GM12878 (cell line): ENCODE measurements around the gene ZMIZ2. TPM values are rescaled to one million over a fixed set of nuclear protein-coding genes. Genes with fewer than 3 reads are reported as not detected.
A peak's percentile ranks its signal among the peaks of the same experiment; 100 is the strongest.

Experiments used
- BCL11A ChIP-seq: IDR thresholded peaks from 2 replicates; pipeline ENCODE4 v1.6.1; 2011; ENCODE audit warnings: low read depth, low read length
- CBFB ChIP-seq: IDR thresholded peaks from 2 replicates; pipeline ENCODE4 v1.6.1; 2016; ENCODE audit warnings: antibody characterized with exemption, low read depth
- ESRRA ChIP-seq: IDR thresholded peaks from 2 replicates; pipeline ENCODE4 v1.6.1; 2012; ENCODE audit warnings: mild to moderate bottlenecking, low read length, improper control_type of control experiment
- GATAD2B ChIP-seq: fragments of 450-650 bp; conservative IDR thresholded peaks from 2 replicates; pipeline ENCODE4 v1.6.1; 2017; ENCODE audit warnings: low read depth, mild to moderate bottlenecking, moderate library complexity
- JUND ChIP-seq: IDR thresholded peaks from 2 replicates; pipeline ENCODE4 v1.6.1; 2012; ENCODE audit warnings: low read depth, mild to moderate bottlenecking, low read length, improper control_type of control experiment, moderate library complexity
- NBN ChIP-seq: fragments of 450-650 bp; IDR thresholded peaks from 2 replicates; pipeline ENCODE4 v1.6.1; 2016
- NR2F1 ChIP-seq: fragments of 450-650 bp; conservative IDR thresholded peaks from 2 replicates; pipeline ENCODE4 v1.6.1; 2017; ENCODE audit warnings: mild to moderate bottlenecking
- PAX5 ChIP-seq: IDR thresholded peaks from 2 replicates; pipeline ENCODE4 v1.6.1; 2011; ENCODE audit warnings: low read depth, low read length, borderline replicate concordance
- PAX8 ChIP-seq: fragments of 450-650 bp; IDR thresholded peaks from 2 replicates; pipeline ENCODE4 v1.6.1; 2017; ENCODE audit warnings: mild to moderate bottlenecking, moderate library complexity
- POLR2A ChIP-seq: IDR thresholded peaks from 2 replicates; pipeline ENCODE4 v1.6.1; 2011; ENCODE audit warnings: low read depth, mild to moderate bottlenecking, low read length
- RB1 ChIP-seq: fragments of 450-650 bp; formaldehyde crosslinking; IDR thresholded peaks from 2 replicates; pipeline ENCODE4 v1.6.1; 2017; ENCODE audit warnings: mild to moderate bottlenecking, borderline replicate concordance
- RUNX3 ChIP-seq: IDR thresholded peaks from 2 replicates; pipeline ENCODE4 v1.6.1; 2012; ENCODE audit warnings: low read length, inconsistent platforms
- STAT3 ChIP-seq: IDR thresholded peaks from 2 replicates; pipeline ENCODE4 v1.6.1; 2011; ENCODE audit warnings: low read depth, low read length, improper control_type of control experiment
- ZNF384 ChIP-seq: IDR thresholded peaks from 2 replicates; pipeline ENCODE4 v1.6.1; 2012; ENCODE audit warnings: low read depth, mild to moderate bottlenecking, low read length, improper control_type of control experiment, borderline replicate concordance
- ZSCAN29 ChIP-seq: fragments of 450-650 bp; IDR thresholded peaks from 2 replicates; pipeline ENCODE4 v1.6.1; 2017; ENCODE audit warnings: mild to moderate bottlenecking, moderate library complexity
- polyA plus RNA-seq, 11 experiments: library from polyadenylated mRNA; depleted of rRNA in 4 of 11; unstranded in 6 of 11; stranded (reverse) in 5 of 11; fragments of >200 nt; fragmentation: Nextera tagmentation in 4 of 11; fragmentation: Illumina TruSeq in 1 of 11; extraction: Ambion mirVana in 4 of 11; extraction: Trizol in 1 of 11; gene quantifications; 1 replicate in 1 of 11; 2 replicates in 10 of 11; pipeline versions ENCODE4 v1.2.1 to v1.2.3, GENCODE V29; 2011 to 2016; ENCODE audit warnings: inconsistent platforms in 2 of 11, missing spikeins in 2 of 11, low read depth in 1 of 11
- total RNA-seq, 4 experiments: library from RNA; depleted of rRNA in 3 of 4; stranded (reverse); fragments of >200 nt in 3 of 4; fragmentation: Illumina TruSeq in 1 of 4; extraction: Trizol in 1 of 4; gene quantifications; 2 replicates each; pipeline versions ENCODE4 v1.2.1 to v1.2.3, GENCODE V29; 2013 to 2021
- TF ChIP-seq, protein P1 (sequence below): fragments of 450-650 bp; IDR thresholded peaks from 2 replicates; pipeline ENCODE4 v1.6.1; 2017; ENCODE audit warnings: borderline replicate concordance
- TF ChIP-seq, protein P2 (sequence below): fragments of 450-650 bp; formaldehyde crosslinking; IDR thresholded peaks from 2 replicates; pipeline ENCODE4 v1.4.0; 2022; ENCODE audit warnings: mild to moderate bottlenecking, moderate library complexity
- TF ChIP-seq, protein P3 (sequence below): fragments of 450-650 bp; IDR thresholded peaks from 2 replicates; pipeline ENCODE4 v1.6.1; 2018; ENCODE audit warnings: mild to moderate bottlenecking, low read depth, moderate library complexity; ENCODE audit not compliant: partially characterized antibody
- TF ChIP-seq, protein P4 (sequence below): fragments of 450-650 bp; IDR thresholded peaks from 2 replicates; pipeline ENCODE4 v1.6.1; 2017; ENCODE audit warnings: mild to moderate bottlenecking

The ZMIZ2 gene
- total and polyA plus RNA-seq, 10 of the 15 experiments (the other 5 are each of a cell fraction or from before 2014, with no cell fraction given): 0.71 to 158 (median 17.0) TPM

DNA sequence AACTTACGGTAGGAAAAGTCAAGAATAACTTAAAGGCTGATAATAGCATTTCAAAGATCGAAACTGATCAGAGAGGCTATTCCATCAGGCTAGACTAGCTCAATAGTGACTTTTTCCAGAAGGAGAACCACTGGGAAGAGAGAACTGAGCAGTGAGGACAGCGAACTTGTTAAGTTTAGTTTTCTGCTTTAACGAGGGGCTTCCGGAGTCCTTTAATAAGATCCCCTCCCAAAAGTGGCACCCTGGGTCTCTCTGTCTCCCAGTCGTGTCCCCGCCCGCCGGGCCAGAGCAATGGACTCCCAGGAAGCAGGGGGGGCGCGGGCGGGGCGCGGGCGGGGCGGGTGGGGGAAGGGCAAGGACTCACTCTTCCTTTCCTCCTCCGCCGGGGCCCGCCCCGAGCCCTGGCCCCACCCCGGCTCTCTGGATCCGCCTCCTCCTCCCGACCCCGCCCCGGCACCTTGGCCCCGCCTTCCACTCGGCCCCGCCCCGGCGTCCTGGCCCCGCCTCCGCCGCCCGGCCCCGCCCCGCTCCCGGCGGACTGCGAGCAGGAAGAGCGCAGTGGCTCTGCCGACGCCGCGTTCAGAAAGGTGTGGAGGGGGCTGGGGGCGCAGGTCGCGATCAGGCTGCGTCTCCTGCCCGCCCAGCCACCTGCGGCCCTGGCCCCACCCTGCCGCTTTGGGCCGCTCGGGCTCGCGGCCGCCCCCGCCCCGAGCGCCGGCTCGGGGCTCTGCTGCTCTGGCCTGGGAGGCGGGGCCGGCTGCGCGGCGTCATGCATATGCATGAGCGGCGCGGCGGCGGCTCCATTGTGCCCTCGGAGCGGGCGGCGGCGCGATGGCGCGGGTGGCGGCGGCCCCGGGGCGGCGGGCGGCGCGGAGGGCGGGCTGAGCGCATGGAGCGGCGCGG lies at the start of gene ZMIZ2 (continued):
- TF ChIP-seq, protein P1, sequence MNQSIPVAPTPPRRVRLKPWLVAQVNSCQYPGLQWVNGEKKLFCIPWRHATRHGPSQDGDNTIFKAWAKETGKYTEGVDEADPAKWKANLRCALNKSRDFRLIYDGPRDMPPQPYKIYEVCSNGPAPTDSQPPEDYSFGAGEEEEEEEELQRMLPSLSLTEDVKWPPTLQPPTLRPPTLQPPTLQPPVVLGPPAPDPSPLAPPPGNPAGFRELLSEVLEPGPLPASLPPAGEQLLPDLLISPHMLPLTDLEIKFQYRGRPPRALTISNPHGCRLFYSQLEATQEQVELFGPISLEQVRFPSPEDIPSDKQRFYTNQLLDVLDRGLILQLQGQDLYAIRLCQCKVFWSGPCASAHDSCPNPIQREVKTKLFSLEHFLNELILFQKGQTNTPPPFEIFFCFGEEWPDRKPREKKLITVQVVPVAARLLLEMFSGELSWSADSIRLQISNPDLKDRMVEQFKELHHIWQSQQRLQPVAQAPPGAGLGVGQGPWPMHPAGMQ: no peak
- TF ChIP-seq ZNF384 (no peak), RB1 (peak; percentile 30; the same call in 1 of the 2 replicates), NBN (no peak), ZSCAN29 (no peak), JUND (no peak), RUNX3 (no peak), NR2F1 (no peak), PAX5 (no peak), BCL11A (no peak), POLR2A (peak; percentile 62; the same call in 1 of the 2 replicates), CBFB (no peak), PAX8 (no peak), ESRRA (no peak), STAT3 (no peak), GATAD2B (no peak; the same call in 1 of the 2 replicates)
- TF ChIP-seq, protein P2, sequence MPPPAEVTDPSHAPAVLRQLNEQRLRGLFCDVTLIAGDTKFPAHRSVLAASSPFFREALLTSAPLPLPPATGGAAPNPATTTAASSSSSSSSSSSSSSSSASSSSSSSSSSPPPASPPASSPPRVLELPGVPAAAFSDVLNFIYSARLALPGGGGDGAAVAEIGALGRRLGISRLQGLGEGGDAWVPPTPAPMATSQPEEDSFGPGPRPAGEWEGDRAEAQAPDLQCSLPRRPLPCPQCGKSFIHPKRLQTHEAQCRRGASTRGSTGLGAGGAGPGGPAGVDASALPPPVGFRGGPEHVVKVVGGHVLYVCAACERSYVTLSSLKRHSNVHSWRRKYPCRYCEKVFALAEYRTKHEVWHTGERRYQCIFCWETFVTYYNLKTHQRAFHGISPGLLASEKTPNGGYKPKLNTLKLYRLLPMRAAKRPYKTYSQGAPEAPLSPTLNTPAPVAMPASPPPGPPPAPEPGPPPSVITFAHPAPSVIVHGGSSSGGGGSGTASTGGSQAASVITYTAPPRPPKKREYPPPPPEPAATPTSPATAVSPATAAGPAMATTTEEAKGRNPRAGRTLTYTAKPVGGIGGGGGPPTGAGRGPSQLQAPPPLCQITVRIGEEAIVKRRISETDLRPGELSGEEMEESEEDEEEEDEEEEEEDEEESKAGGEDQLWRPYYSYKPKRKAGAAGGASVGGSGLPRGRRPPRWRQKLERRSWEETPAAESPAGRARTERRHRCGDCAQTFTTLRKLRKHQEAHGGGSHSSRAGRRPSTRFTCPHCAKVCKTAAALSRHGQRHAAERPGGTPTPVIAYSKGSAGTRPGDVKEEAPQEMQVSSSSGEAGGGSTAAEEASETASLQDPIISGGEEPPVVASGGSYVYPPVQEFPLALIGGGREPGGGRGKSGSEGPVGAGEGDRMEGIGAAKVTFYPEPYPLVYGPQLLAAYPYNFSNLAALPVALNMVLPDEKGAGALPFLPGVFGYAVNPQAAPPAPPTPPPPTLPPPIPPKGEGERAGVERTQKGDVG (CRISPR knock-in tag): no peak
- TF ChIP-seq, protein P3, sequence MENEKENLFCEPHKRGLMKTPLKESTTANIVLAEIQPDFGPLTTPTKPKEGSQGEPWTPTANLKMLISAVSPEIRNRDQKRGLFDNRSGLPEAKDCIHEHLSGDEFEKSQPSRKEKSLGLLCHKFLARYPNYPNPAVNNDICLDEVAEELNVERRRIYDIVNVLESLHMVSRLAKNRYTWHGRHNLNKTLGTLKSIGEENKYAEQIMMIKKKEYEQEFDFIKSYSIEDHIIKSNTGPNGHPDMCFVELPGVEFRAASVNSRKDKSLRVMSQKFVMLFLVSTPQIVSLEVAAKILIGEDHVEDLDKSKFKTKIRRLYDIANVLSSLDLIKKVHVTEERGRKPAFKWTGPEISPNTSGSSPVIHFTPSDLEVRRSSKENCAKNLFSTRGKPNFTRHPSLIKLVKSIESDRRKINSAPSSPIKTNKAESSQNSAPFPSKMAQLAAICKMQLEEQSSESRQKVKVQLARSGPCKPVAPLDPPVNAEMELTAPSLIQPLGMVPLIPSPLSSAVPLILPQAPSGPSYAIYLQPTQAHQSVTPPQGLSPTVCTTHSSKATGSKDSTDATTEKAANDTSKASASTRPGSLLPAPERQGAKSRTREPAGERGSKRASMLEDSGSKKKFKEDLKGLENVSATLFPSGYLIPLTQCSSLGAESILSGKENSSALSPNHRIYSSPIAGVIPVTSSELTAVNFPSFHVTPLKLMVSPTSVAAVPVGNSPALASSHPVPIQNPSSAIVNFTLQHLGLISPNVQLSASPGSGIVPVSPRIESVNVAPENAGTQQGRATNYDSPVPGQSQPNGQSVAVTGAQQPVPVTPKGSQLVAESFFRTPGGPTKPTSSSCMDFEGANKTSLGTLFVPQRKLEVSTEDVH: no peak
- TF ChIP-seq, protein P4, sequence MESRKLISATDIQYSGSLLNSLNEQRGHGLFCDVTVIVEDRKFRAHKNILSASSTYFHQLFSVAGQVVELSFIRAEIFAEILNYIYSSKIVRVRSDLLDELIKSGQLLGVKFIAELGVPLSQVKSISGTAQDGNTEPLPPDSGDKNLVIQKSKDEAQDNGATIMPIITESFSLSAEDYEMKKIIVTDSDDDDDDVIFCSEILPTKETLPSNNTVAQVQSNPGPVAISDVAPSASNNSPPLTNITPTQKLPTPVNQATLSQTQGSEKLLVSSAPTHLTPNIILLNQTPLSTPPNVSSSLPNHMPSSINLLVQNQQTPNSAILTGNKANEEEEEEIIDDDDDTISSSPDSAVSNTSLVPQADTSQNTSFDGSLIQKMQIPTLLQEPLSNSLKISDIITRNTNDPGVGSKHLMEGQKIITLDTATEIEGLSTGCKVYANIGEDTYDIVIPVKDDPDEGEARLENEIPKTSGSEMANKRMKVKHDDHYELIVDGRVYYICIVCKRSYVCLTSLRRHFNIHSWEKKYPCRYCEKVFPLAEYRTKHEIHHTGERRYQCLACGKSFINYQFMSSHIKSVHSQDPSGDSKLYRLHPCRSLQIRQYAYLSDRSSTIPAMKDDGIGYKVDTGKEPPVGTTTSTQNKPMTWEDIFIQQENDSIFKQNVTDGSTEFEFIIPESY: no peak
